Thoracic aorta (tissue), 2 donors: ENCODE results near the gene COP1. TPM values are rescaled to one million over a fixed set of nuclear protein-coding genes. Genes with fewer than 3 reads are reported as not detected.
"Not testable (repeated sequence)": the region's sequence is repeated elsewhere in the genome, so short reads cannot be mapped to it uniquely, and the experiment has no call there.

ENCODE experiments used
- ATAC-seq: fragments of 150-250 bp; one replicate; pipeline ENCODE4 v1.8.0; 2017; ENCODE audit warnings: low read depth; ENCODE audit not compliant: insufficient number of reproducible peaks, low FRiP score
- DNase-seq: peaks from one replicate; pipeline ENCODE4 v3.0.0-alpha.2; 2020; ENCODE audit warnings: low spot score
- H3K27ac ChIP-seq, 2 donors: fragments of 200-600 bp; sonication (generic); 1 replicate in 1 of 2; 2 replicates in 1 of 2; pipeline ENCODE4 v1.5.1; 2016; ENCODE audit warnings: mild to moderate bottlenecking in 2 of 2, moderate library complexity in 2 of 2
- H3K27me3 ChIP-seq: fragments of 200-600 bp; sonication (generic); replicated peaks from 2 replicates; pipeline ENCODE4 v1.6.0; 2016; ENCODE audit warnings: mild to moderate bottlenecking; ENCODE audit not compliant: insufficient read depth
- H3K36me3 ChIP-seq: fragments of 200-600 bp; sonication (generic); one replicate; pipeline ENCODE4 v1.5.1; 2016
- H3K4me1 ChIP-seq, 2 donors: fragments of 200-600 bp; sonication (generic); 1 replicate in 1 of 2; 2 replicates in 1 of 2; pipeline versions ENCODE4 v1.5.1 to v1.6.0; 2016; ENCODE audit warnings: low read depth in 2 of 2, mild to moderate bottlenecking in 1 of 2; ENCODE audit not compliant: control insufficient read depth in 1 of 2
- H3K4me3 ChIP-seq: fragments of 200-600 bp; sonication (generic); 2 replicates; pipeline ENCODE4 v1.5.1; 2016; ENCODE audit warnings: mild to moderate bottlenecking
- H3K9me3 ChIP-seq: fragments of 200-600 bp; sonication (generic); 2 replicates; pipeline ENCODE4 v1.5.1; 2016
- CTCF ChIP-seq: fragments of 200-600 bp; sonication (generic); IDR thresholded peaks from one replicate; pipeline ENCODE4 v1.5.1; 2019; ENCODE audit warnings: antibody characterized with exemption
- total RNA-seq, 2 donors: library from RNA; depleted of rRNA; stranded (reverse); fragments of >200 nt; gene quantifications; one replicate each; pipeline versions ENCODE4 v1.1.0 to v1.2.3, GENCODE V29; 2016

The COP1 gene
- total RNA-seq: 10 to 100 TPM; 62.2 to 68.6 TPM

- no peaks in the 10 kb centered on the region for H3K27me3 ChIP-seq
Measured at GRCh38 chr1:176206961-176207902, at the start of gene COP1. Gene COP1 (minus strand): TSS chr1:176207286. CDS start chr1:176206978, 308 bp downstream.

GRCh38 chr1:176252191-176252590, 45.1 kb upstream of the COP1 start:
- Histone ChIP-seq H3K27me3 (no peaks in the 10 kb centered on the region), H3K4me1 (no peaks in the 10 kb centered on the region), H3K9me3 (no peaks in the 10 kb centered on the region), H3K36me3 (no peaks in the 10 kb centered on the region), H3K4me3 (no peak overlapping the region), H3K27ac (no peak overlapping the region)
- DNase-seq: no peak
- TF ChIP-seq CTCF: no peak
- no peak for ATAC-seq

More at GRCh38 chr1:176206961-176207902, at the start of gene COP1:
- DNase-seq (peak; percentile 63), ATAC-seq (peak; percentile 99)
- Histone ChIP-seq H3K36me3 (no peaks in the 10 kb centered on the region), H3K4me1 (peaks cover 25 to 29% of the 10 kb centered on the region in 2 donors), H3K9me3 (no peaks in the 10 kb centered on the region), H3K27ac (peak within 1 kb of the TSS; percentile 94 to 95), H3K4me3 (peak within 1 kb of the TSS; percentile 87)
- peak; percentile 15 for TF ChIP-seq CTCF

GRCh38 chr1:176244851-176245250, 37.8 kb upstream of the COP1 start:
- no peak overlapping the region for H3K4me3 ChIP-seq
- H3K27me3 ChIP-seq: no peaks in the 10 kb centered on the region
- H3K27ac ChIP-seq: no peak overlapping the region
- no peak for ATAC-seq
- H3K9me3 ChIP-seq: no peaks in the 10 kb centered on the region
- H3K36me3 ChIP-seq: no peaks in the 10 kb centered on the region
- no peak for DNase-seq
- H3K4me1 ChIP-seq: no peaks in the 10 kb centered on the region
- no peak for TF ChIP-seq CTCF

- Histone ChIP-seq H3K4me3 (no peak overlapping the region), H3K9me3 (no peaks in the 10 kb centered on the region), H3K27ac (no peak overlapping the region), H3K27me3 (no peaks in the 10 kb centered on the region), H3K4me1 (no peaks in the 10 kb centered on the region), H3K36me3 (no peaks in the 10 kb centered on the region)
- DNase-seq (no peak), ATAC-seq (no peak)
- no peak for TF ChIP-seq CTCF
Measured at GRCh38 chr1:176243746-176244145, 36.7 kb upstream of the COP1 start.

GRCh38 chr1:176241385-176242015, 34.4 kb upstream of the COP1 start:
- ATAC-seq: no peak

GRCh38 chr1:176233657-176234056, 26.6 kb upstream of the COP1 start:
- H3K4me1 ChIP-seq, H3K4me3 ChIP-seq, H3K9me3 ChIP-seq, H3K27me3 ChIP-seq, DNase-seq, ATAC-seq, H3K36me3 ChIP-seq, H3K27ac ChIP-seq: not testable (repeated sequence)

More at GRCh38 chr1:176241385-176242015, 34.4 kb upstream of the COP1 start:
- TF ChIP-seq CTCF: no peak
- Histone ChIP-seq H3K4me1 (no peaks in the 10 kb centered on the region), H3K9me3 (no peaks in the 10 kb centered on the region), H3K4me3 (no peak overlapping the region), H3K27ac (no peak overlapping the region), H3K36me3 (no peaks in the 10 kb centered on the region), H3K27me3 (no peaks in the 10 kb centered on the region)
- no peak for DNase-seq
